DND-41 (cell line): ENCODE data around the gene CYP8B1.

Experiments used
- ATAC-seq: fragments of 200-7000 bp; cut with Tn5 transposase; 3 replicates; pipeline ENCODE4 v1.9.1; 2021; ENCODE audit warnings: low read depth; ENCODE audit not compliant: insufficient read depth
- DNase-seq: peaks from one replicate; pipeline ENCODE4 v3.0.0-alpha.2; 2020
- H2AFZ ChIP-seq: 2 replicates; pipeline ENCODE4 v1.6.0; 2012; ENCODE audit warnings: low read depth, low read length
- H3K27ac ChIP-seq: 2 replicates; pipeline ENCODE4 v1.5.1; 2012; ENCODE audit warnings: low read length, inconsistent platforms
- H3K27me3 ChIP-seq: fragments of 200-600 bp; sonication (generic); 2 replicates; pipeline ENCODE4 v1.6.0; 2012; ENCODE audit warnings: low read length, mild to moderate bottlenecking, inconsistent platforms; ENCODE audit not compliant: insufficient read depth, poor library complexity
- H3K36me3 ChIP-seq: 2 replicates; pipeline ENCODE4 v1.5.1; 2012; ENCODE audit warnings: low read length, inconsistent platforms; ENCODE audit not compliant: insufficient read depth
- H3K4me1 ChIP-seq: 2 replicates; pipeline ENCODE4 v1.5.1; 2012; ENCODE audit warnings: mild to moderate bottlenecking, low read length; ENCODE audit not compliant: insufficient read depth
- H3K4me2 ChIP-seq: 2 replicates; pipeline ENCODE4 v1.6.0; 2012; ENCODE audit warnings: mild to moderate bottlenecking, moderate library complexity, low read length, inconsistent platforms; ENCODE audit not compliant: insufficient read depth
- H3K4me3 ChIP-seq, 2 experiments: fragments of 200-600 bp in 1 of 2; shearing (Covaris generic) in 1 of 2; 2 replicates each; pipeline ENCODE4 v1.5.1; 2012 to 2016; ENCODE audit warnings: inconsistent platforms in 2 of 2, low read length in 2 of 2, mild to moderate bottlenecking in 2 of 2, low read depth in 1 of 2, moderate library complexity in 1 of 2
- H3K79me2 ChIP-seq: 2 replicates; pipeline ENCODE4 v1.6.0; 2012; ENCODE audit warnings: low read length, inconsistent platforms; ENCODE audit not compliant: insufficient read depth
- H3K9ac ChIP-seq: 2 replicates; pipeline ENCODE4 v1.6.0; 2012; ENCODE audit warnings: low read depth, mild to moderate bottlenecking, inconsistent platforms, low read length, moderate library complexity
- H3K9me3 ChIP-seq: 2 replicates; pipeline ENCODE4 v1.5.1; 2012; ENCODE audit warnings: low read length, moderate library complexity, mild to moderate bottlenecking, inconsistent platforms; ENCODE audit not compliant: insufficient read depth, severe bottlenecking
- H4K20me1 ChIP-seq: 2 replicates; pipeline ENCODE4 v1.6.0; 2012; ENCODE audit warnings: low read length; ENCODE audit not compliant: insufficient read depth
- CTCF ChIP-seq: IDR thresholded peaks from 2 replicates; pipeline ENCODE4 v1.5.1; 2012; ENCODE audit warnings: borderline replicate concordance, low read length, moderate library complexity, mild to moderate bottlenecking; ENCODE audit not compliant: poor library complexity, severe bottlenecking; ENCODE audit errors: extremely low read depth
- EZH2 ChIP-seq: IDR thresholded peaks from 3 replicates; pipeline ENCODE4 v1.6.1; 2012; ENCODE audit warnings: borderline replicate concordance, low read depth, mild to moderate bottlenecking, moderate library complexity, low read length, inconsistent platforms; ENCODE audit not compliant: severe bottlenecking

CYP8B1 gene

GRCh38 chr3:42880183-42880582 lies 4.5 kb upstream of the CYP8B1 start:
- Histone ChIP-seq H3K4me3 (peak overlapping the region in 1 of 2 experiments; percentile 68; a peak in 1 of 4 replicates), H3K27me3 (peaks cover 15% of the 10 kb centered on the region), H4K20me1 (no peaks in the 10 kb centered on the region), H3K4me1 (peaks cover 15% of the 10 kb centered on the region), H3K9ac (0 out of 2 replicates have a peak overlapping the region, but pooled peaks have one; percentile 55), H3K4me2 (peak overlapping the region; percentile 95), H3K79me2 (no peaks in the 10 kb centered on the region), H3K27ac (no peak overlapping the region), H3K9me3 (no peaks in the 10 kb centered on the region), H2AFZ (peak overlapping the region; percentile 98), H3K36me3 (no peaks in the 10 kb centered on the region)
- no peak for DNase-seq
- no peak for ATAC-seq
- no peak for TF ChIP-seq CTCF
- TF ChIP-seq EZH2, result no peak

GRCh38 chr3:42877881-42878280 lies 2.2 kb upstream of the CYP8B1 start:
- Histone ChIP-seq H3K4me3 (no peak overlapping the region), H3K27me3 (peaks cover 19% of the 10 kb centered on the region), H4K20me1 (no peaks in the 10 kb centered on the region), H3K4me1 (peaks cover 15% of the 10 kb centered on the region), H3K9me3 (no peaks in the 10 kb centered on the region), H3K27ac (no peak overlapping the region), H3K79me2 (no peaks in the 10 kb centered on the region), H3K36me3 (no peaks in the 10 kb centered on the region), H3K9ac (no peak overlapping the region), H2AFZ (no peak overlapping the region), H3K4me2 (no peak overlapping the region)
- ATAC-seq (no peak), DNase-seq (no peak)
- TF ChIP-seq EZH2 (no peak), CTCF (no peak)

GRCh38 chr3:42876940-42877720 lies 1.5 kb upstream of the CYP8B1 start:
- Histone ChIP-seq H3K4me1 (peaks cover 15% of the 10 kb centered on the region), H3K79me2 (no peaks in the 10 kb centered on the region), H3K4me3 (no peak overlapping the region), H3K9ac (no peak overlapping the region), H2AFZ (no peak overlapping the region), H4K20me1 (no peaks in the 10 kb centered on the region), H3K4me2 (no peak overlapping the region), H3K36me3 (no peaks in the 10 kb centered on the region), H3K27me3 (peaks cover 19% of the 10 kb centered on the region), H3K9me3 (no peaks in the 10 kb centered on the region), H3K27ac (no peak overlapping the region)
- TF ChIP-seq EZH2, result no peak
- no peak for TF ChIP-seq CTCF
- DNase-seq (no peak), ATAC-seq (no peak)
